Activated CD4-positive, alpha-beta T cell treated with anti-CD3 and anti-CD28 coated beads for 4 hours (primary cell): ENCODE results near the gene SNX14.

Experiments used
- DNase-seq, 2 donors: peaks; one replicate each; pipeline ENCODE4 v3.0.0-alpha.2; 2020

The SNX14 gene

GRCh38 chr6:85496856-85497255 lies 96.8 kb downstream of the SNX14 start:
- DNase-seq = no peak

GRCh38 chr6:85496009-85496579 lies 97.6 kb downstream of the SNX14 start:
- no peak for DNase-seq

- no peak for DNase-seq
These were observed 98.8 kb downstream of the SNX14 start for GRCh38 chr6:85494547-85495536.

- no peak for DNase-seq
These were observed 100.3 kb downstream of the SNX14 start for GRCh38 chr6:85493389-85493788.

- DNase-seq = no peak
These were observed 103.0 kb downstream of the SNX14 start for GRCh38 chr6:85490516-85491248.

- no peak for DNase-seq
These were observed 108.7 kb downstream of the SNX14 start for GRCh38 chr6:85484948-85485347.

GRCh38 chr6:85483846-85484245 lies 109.8 kb downstream of the SNX14 start:
- no peak for DNase-seq

GRCh38 chr6:85482905-85483700 lies 110.6 kb downstream of the SNX14 start:
- peak; percentile 59 to 78 for DNase-seq

GRCh38 chr6:85482206-85482904 lies 111.3 kb downstream of the SNX14 start:
- DNase-seq = no peak

GRCh38 chr6:85479208-85479607 lies 114.5 kb downstream of the SNX14 start:
- DNase-seq = no peak

GRCh38 chr6:85476532-85476931 lies 117.1 kb downstream of the SNX14 start:
- no peak for DNase-seq

GRCh38 chr6:85473748-85474147 lies 119.9 kb downstream of the SNX14 start:
- DNase-seq = no peak

- DNase-seq = no peak
These were observed 120.9 kb downstream of the SNX14 start for GRCh38 chr6:85472744-85473143.

GRCh38 chr6:85470023-85470410 lies 123.6 kb downstream of the SNX14 start:
- no peak for DNase-seq

- DNase-seq = no peak
These were observed 124.2 kb downstream of the SNX14 start for GRCh38 chr6:85469276-85470022.

GRCh38 chr6:85468326-85468725 lies 125.3 kb downstream of the SNX14 start:
- DNase-seq = no peak

- no peak for DNase-seq
These were observed 127.9 kb downstream of the SNX14 start for GRCh38 chr6:85465762-85466161.

GRCh38 chr6:85464722-85465150 lies 128.9 kb downstream of the SNX14 start:
- DNase-seq = peak; percentile 16 to 18

GRCh38 chr6:85464260-85464644 lies 129.4 kb downstream of the SNX14 start:
- DNase-seq = peak in 1 of 2 donors; percentile 32

- DNase-seq = no peak
These were observed 129.9 kb downstream of the SNX14 start for GRCh38 chr6:85463621-85464259.

GRCh38 chr6:85462673-85463072 lies 131.0 kb downstream of the SNX14 start:
- no peak for DNase-seq
